Measurements from ENCODE around the gene KRTAP3-1. TPM values are rescaled to one million over a fixed set of nuclear protein-coding genes. Genes with fewer than 3 reads are reported as not detected.

Gene KRTAP3-1
- total and polyA plus RNA-seq, 2 donors from 2014 or later = not detected

- no peaks in the 10 kb centered on the region for H3K9me3 ChIP-seq (ENCODE audit: control insufficient read depth in 2 of 3, insufficient read depth in 1 of 3, low read length in 3 of 3)
- DNase-seq (no peak), FAIRE-seq (no peak)
- intact Hi-C loops (cut with DNase I) = no loop called here
- TF ChIP-seq CTCF (IDR thresholded peaks at IDR 0.05; ENCODE audit: borderline replicate concordance, extremely low read depth, insufficient read depth) = no peak
- no peaks in the 10 kb centered on the region for H3K36me3 ChIP-seq (ENCODE audit: control insufficient read depth in 2 of 3, insufficient read depth in 3 of 3, low read length in 3 of 3)
- no peak overlapping the region for H3K27ac ChIP-seq (ENCODE audit: low read depth in 2 of 2, low read length in 2 of 2)
- no peak overlapping the region for H3K4me3 ChIP-seq (ENCODE audit: low read length in 3 of 3)
- H3K27me3 ChIP-seq (ENCODE audit: control insufficient read depth, insufficient read depth, low read length) = no peaks in the 10 kb centered on the region
- H3K9ac ChIP-seq (ENCODE audit: low read length in 3 of 3) = no peak overlapping the region
- no peaks in the 10 kb centered on the region for H3K4me1 ChIP-seq (ENCODE audit: control insufficient read depth in 2 of 3, insufficient read depth in 2 of 3, low read depth in 1 of 3, low read length in 3 of 3)
Observed at GRCh38 chr17:40986920-40987319, 22.0 kb downstream of the KRTAP3-1 start.

GRCh38 chr17:40984226-40984625, 24.7 kb downstream of the KRTAP3-1 start, which contains the start of gene KRT40:
Gene KRT40 (minus strand): TSS chr17:40984326. CDS start chr17:40984273, 53 bp downstream.
- no peak within 1 kb of the TSS for H3K4me3 ChIP-seq (ENCODE audit: low read length in 3 of 3)
- H3K27ac ChIP-seq (ENCODE audit: low read depth in 2 of 2, low read length in 2 of 2) = no peak within 1 kb of the TSS
- DNase-seq = no peak
- FAIRE-seq = no peak
- no peaks in the 10 kb centered on the region for H3K4me1 ChIP-seq (ENCODE audit: control insufficient read depth in 2 of 3, insufficient read depth in 2 of 3, low read depth in 1 of 3, low read length in 3 of 3)
- intact Hi-C loops (cut with DNase I) = no loop called here
- no peak within 1 kb of the TSS for H3K9ac ChIP-seq (ENCODE audit: low read length in 3 of 3)
- TF ChIP-seq CTCF (IDR thresholded peaks at IDR 0.05; ENCODE audit: borderline replicate concordance, extremely low read depth, insufficient read depth) = no peak
- H3K27me3 ChIP-seq (ENCODE audit: control insufficient read depth, insufficient read depth, low read length) = no peaks in the 10 kb centered on the region
- H3K9me3 ChIP-seq (ENCODE audit: control insufficient read depth in 2 of 3, insufficient read depth in 1 of 3, low read length in 3 of 3) = no peaks in the 10 kb centered on the region
- no peaks in the 10 kb centered on the region for H3K36me3 ChIP-seq (ENCODE audit: control insufficient read depth in 2 of 3, insufficient read depth in 3 of 3, low read length in 3 of 3)

- no peaks in the 10 kb centered on the region for H3K36me3 ChIP-seq (ENCODE audit: control insufficient read depth in 2 of 3, insufficient read depth in 3 of 3, low read length in 3 of 3)
- no peak overlapping the region for H3K4me3 ChIP-seq (ENCODE audit: low read length in 3 of 3)
- TF ChIP-seq CTCF (IDR thresholded peaks at IDR 0.05; ENCODE audit: borderline replicate concordance, extremely low read depth, insufficient read depth) = no peak
- intact Hi-C loops (cut with DNase I) = no loop called here
- no peak overlapping the region for H3K9ac ChIP-seq (ENCODE audit: low read length in 3 of 3)
- no peak overlapping the region for H3K27ac ChIP-seq (ENCODE audit: low read depth in 2 of 2, low read length in 2 of 2)
- no peak for FAIRE-seq
- DNase-seq = no peak
- H3K9me3 ChIP-seq (ENCODE audit: control insufficient read depth in 2 of 3, insufficient read depth in 1 of 3, low read length in 3 of 3) = no peaks in the 10 kb centered on the region
- no peaks in the 10 kb centered on the region for H3K27me3 ChIP-seq (ENCODE audit: control insufficient read depth, insufficient read depth, low read length)
- no peaks in the 10 kb centered on the region for H3K4me1 ChIP-seq (ENCODE audit: control insufficient read depth in 2 of 3, insufficient read depth in 2 of 3, low read depth in 1 of 3, low read length in 3 of 3)
Observed at GRCh38 chr17:40981115-40981514, 27.8 kb downstream of the KRTAP3-1 start.

GRCh38 chr17:40980596-40980995, 28.3 kb downstream of the KRTAP3-1 start:
- intact Hi-C loops (cut with DNase I) = no loop called here
- FAIRE-seq = no peak
- no peak for TF ChIP-seq CTCF (IDR thresholded peaks at IDR 0.05; ENCODE audit: borderline replicate concordance, extremely low read depth, insufficient read depth)
- no peaks in the 10 kb centered on the region for H3K4me1 ChIP-seq (ENCODE audit: control insufficient read depth in 2 of 3, insufficient read depth in 2 of 3, low read depth in 1 of 3, low read length in 3 of 3)
- DNase-seq = peak in 3 of 5 donors; percentile 21 to 69 (median 50)
- no peaks in the 10 kb centered on the region for H3K9me3 ChIP-seq (ENCODE audit: control insufficient read depth in 2 of 3, insufficient read depth in 1 of 3, low read length in 3 of 3)
- no peaks in the 10 kb centered on the region for H3K36me3 ChIP-seq (ENCODE audit: control insufficient read depth in 2 of 3, insufficient read depth in 3 of 3, low read length in 3 of 3)
- H3K9ac ChIP-seq (ENCODE audit: low read length in 3 of 3) = no peak overlapping the region
- H3K27ac ChIP-seq (ENCODE audit: low read depth in 2 of 2, low read length in 2 of 2) = no peak overlapping the region
- H3K4me3 ChIP-seq (ENCODE audit: low read length in 3 of 3) = no peak overlapping the region
- no peaks in the 10 kb centered on the region for H3K27me3 ChIP-seq (ENCODE audit: control insufficient read depth, insufficient read depth, low read length)
